ENCODE measurements around the gene ST8SIA1. TPM values are rescaled to one million over a fixed set of nuclear protein-coding genes. Genes with fewer than 3 reads are reported as not detected.

ST8SIA1 gene
- 0.93 and 1.4 TPM in 2 replicates for total RNA-seq

DNA sequence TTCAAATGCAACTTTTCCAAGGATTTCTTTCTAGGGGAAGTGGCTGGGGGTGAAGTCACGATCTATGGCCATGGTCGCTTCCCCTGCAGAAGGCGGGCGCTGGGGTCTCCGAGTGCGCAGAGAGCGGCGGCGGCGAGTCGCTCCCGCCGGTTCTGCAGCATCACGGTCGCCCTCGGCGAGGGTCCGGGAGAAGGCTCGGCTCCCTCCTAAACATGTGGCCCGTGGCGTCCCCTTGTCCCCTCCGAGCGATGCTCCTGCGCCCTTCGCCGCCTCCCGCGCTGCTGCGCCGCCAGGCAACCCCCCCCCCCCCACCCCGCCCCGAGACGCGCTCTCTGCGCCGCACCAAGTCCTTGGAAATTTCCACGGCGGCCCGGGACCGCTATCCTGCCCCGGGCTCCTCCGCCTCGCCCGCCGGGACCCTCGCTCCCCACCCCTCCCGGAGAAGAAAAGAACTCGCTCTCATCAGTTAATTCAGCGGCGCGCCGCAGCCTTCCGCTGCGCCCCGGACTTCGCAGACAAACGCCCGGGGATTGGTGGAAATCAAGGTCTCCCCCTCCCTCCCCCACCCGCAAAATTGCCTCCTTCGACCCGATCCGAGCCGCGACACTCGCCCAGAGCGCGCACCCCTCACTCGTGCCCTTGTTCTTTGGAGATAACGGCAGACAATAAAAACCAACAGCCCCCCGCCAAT lies at the start of gene ST8SIA1:
Gene ST8SIA1, minus strand, starts transcription at position 298 of the 691 bp plus-strand sequence. CDS start 475 bp downstream, outside the sequence.

Other genes with a start within 250 kb of the ST8SIA1 start
- 10.6 and 11.3 TPM in 2 replicates for gene C2CD5, start 209.8 kb upstream of the ST8SIA1 start, total RNA-seq

All from pericardium fibroblast (primary cell).